HEK293 (cell line): ENCODE measurements around the gene LRRC34.

Source experiments
- CTCF ChIA-PET: fragments of 350-600 bp; formaldehyde crosslinking; extraction: SDS; loops from one replicate; lab custom pipeline; 2021; ENCODE audit warnings: antibody characterized with exemption; lab: Yijun Ruan, JAX
- POLR2A ChIA-PET: fragments of 300-600 bp; formaldehyde crosslinking; extraction: SDS; loops from one replicate; lab custom pipeline; 2020; ENCODE audit warnings: antibody characterized with exemption, inconsistent platforms; lab: Yijun Ruan, JAX
- H3K27ac ChIP-seq: fragments of 200-500 bp; sonication (Bioruptor generic); 2 replicates; pipeline ENCODE4 v1.5.1; 2014; ENCODE audit warnings: low read depth, low read length, control low read depth, inconsistent platforms; ENCODE audit errors: extremely low read depth
- H3K36me3 ChIP-seq, 2 experiments: fragments of 200-500 bp in 1 of 2; sonication (Bioruptor generic) in 1 of 2; 1 replicate in 1 of 2; 2 replicates in 1 of 2; pipeline ENCODE4 v1.5.1; 2014 to 2017; ENCODE audit warnings: inconsistent platforms in 2 of 2, low read length in 2 of 2; ENCODE audit not compliant: control insufficient read depth in 2 of 2, insufficient read depth in 1 of 2
- H3K4me1 ChIP-seq: fragments of 200-500 bp; sonication (Bioruptor generic); 2 replicates; pipeline ENCODE4 v1.5.1; 2014; ENCODE audit warnings: mild to moderate bottlenecking, low read length, inconsistent platforms; ENCODE audit not compliant: control insufficient read depth, insufficient read depth
- H3K4me3 ChIP-seq: 2 replicates; pipeline ENCODE4 v1.5.1; 2011; ENCODE audit warnings: low read depth, mild to moderate bottlenecking, control low read depth, low read length, moderate library complexity
- H3K9me3 ChIP-seq: fragments of 200-500 bp; sonication (Bioruptor generic); 2 replicates; pipeline ENCODE4 v1.5.1; 2014; ENCODE audit warnings: low read depth, low read length, inconsistent platforms; ENCODE audit not compliant: control insufficient read depth, insufficient read depth
- EGR2 ChIP-seq: fragments of 450-650 bp; formaldehyde crosslinking; IDR thresholded peaks from 2 replicates; pipeline ENCODE4 v1.5.1; 2016; ENCODE audit warnings: low read depth, missing biosample characterization, missing genetic modification characterization
- SCRT2 ChIP-seq: fragments of 450-650 bp; formaldehyde crosslinking; IDR thresholded peaks from 2 replicates; pipeline ENCODE4 v1.5.1; 2016; ENCODE audit warnings: missing biosample characterization, missing genetic modification characterization
- ZBTB17 ChIP-seq: fragments of 450-650 bp; formaldehyde crosslinking; IDR thresholded peaks from 2 replicates; pipeline ENCODE4 v1.5.1; 2016; ENCODE audit warnings: missing biosample characterization, missing genetic modification characterization
- ZNF155 ChIP-seq: fragments of 450-650 bp; formaldehyde crosslinking; IDR thresholded peaks from 2 replicates; pipeline ENCODE4 v1.5.1; 2016; ENCODE audit warnings: missing biosample characterization, missing genetic modification characterization
- ZNF24 ChIP-seq: fragments of 450-650 bp; formaldehyde crosslinking; IDR thresholded peaks from 2 replicates; pipeline ENCODE4 v1.5.1; 2016; ENCODE audit warnings: missing biosample characterization, missing genetic modification characterization
- ZNF433 ChIP-seq: fragments of 450-650 bp; formaldehyde crosslinking; IDR thresholded peaks from 2 replicates; pipeline ENCODE4 v1.5.1; 2016; ENCODE audit warnings: missing biosample characterization, missing genetic modification characterization, low read depth
- ZNF549 ChIP-seq: fragments of 450-650 bp; IDR thresholded peaks from 2 replicates; pipeline ENCODE4 v1.5.1; 2018; ENCODE audit warnings: missing biosample characterization, missing genetic modification characterization, mild to moderate bottlenecking, inconsistent platforms, moderate library complexity
- ZNF596 ChIP-seq: fragments of 450-650 bp; IDR thresholded peaks from 2 replicates; pipeline ENCODE4 v1.5.0; 2018; ENCODE audit warnings: missing biosample characterization, mild to moderate bottlenecking, missing genetic modification characterization, moderate library complexity
- ZNF654 ChIP-seq: fragments of 450-650 bp; formaldehyde crosslinking; IDR thresholded peaks from 2 replicates; pipeline ENCODE4 v1.5.1; 2016; ENCODE audit warnings: low read depth, missing biosample characterization, missing genetic modification characterization
- ZNF664 ChIP-seq: fragments of 450-650 bp; formaldehyde crosslinking; IDR thresholded peaks from 2 replicates; pipeline ENCODE4 v1.5.1; 2016; ENCODE audit warnings: missing biosample characterization, missing genetic modification characterization
- ZNF747 ChIP-seq: fragments of 450-650 bp; formaldehyde crosslinking; IDR thresholded peaks from 2 replicates; pipeline ENCODE4 v1.5.1; 2016; ENCODE audit warnings: missing biosample characterization, missing genetic modification characterization
- ZSCAN30 ChIP-seq: fragments of 450-650 bp; IDR thresholded peaks from 2 replicates; pipeline ENCODE4 v1.5.1; 2018; ENCODE audit warnings: missing biosample characterization, mild to moderate bottlenecking, missing genetic modification characterization, moderate library complexity
- TF ChIP-seq, protein P1 (sequence below): fragments of 450-650 bp; formaldehyde crosslinking; IDR thresholded peaks from 2 replicates; pipeline ENCODE4 v1.5.1; 2017; ENCODE audit warnings: missing biosample characterization, missing genetic modification characterization

Gene LRRC34

GRCh38 chr3:169744366-169745054, 68.2 kb downstream of the LRRC34 start:
- Histone ChIP-seq H3K9me3 (no peaks in the 10 kb centered on the region), H3K27ac (no peak overlapping the region), H3K36me3 (no peaks in the 10 kb centered on the region), H3K4me3 (no peak overlapping the region), H3K4me1 (no peaks in the 10 kb centered on the region)
- ChIA-PET POLR2A (interaction anchor here (1.0 kb wide), 1 partner anchor 19 kb away, joined by 3 read pairs; no protein-coding TSS in a partner anchor), CTCF (interaction anchor here (0.6 to 3.5 kb wide), 17 partner anchors 56 to 1320 kb away, joined by 3 to 14 read pairs (median 3); no protein-coding TSS in a partner anchor)
- TF ChIP-seq EGR2 (tag by site-specific recombination) (0 out of 2 replicates have a peak, but pooled peaks have one; percentile 21), ZNF155 (tag by site-specific recombination) (no peak), ZNF596 (no peak), SCRT2 (tag by site-specific recombination) (0 out of 2 replicates have a peak, but pooled peaks have one; percentile 26), ZSCAN30 (tag by site-specific recombination) (0 out of 2 replicates have a peak, but pooled peaks have one; percentile 52), ZNF747 (tag by site-specific recombination) (no peak), ZNF664 (tag by site-specific recombination) (no peak), ZNF24 (tag by site-specific recombination) (no peak), ZBTB17 (tag by site-specific recombination) (0 out of 2 replicates have a peak, but pooled peaks have one; percentile 45), ZNF433 (tag by site-specific recombination) (no peak), ZNF654 (peak; percentile 86), ZNF549 (tag by site-specific recombination) (no peak)
- TF ChIP-seq, protein P1, sequence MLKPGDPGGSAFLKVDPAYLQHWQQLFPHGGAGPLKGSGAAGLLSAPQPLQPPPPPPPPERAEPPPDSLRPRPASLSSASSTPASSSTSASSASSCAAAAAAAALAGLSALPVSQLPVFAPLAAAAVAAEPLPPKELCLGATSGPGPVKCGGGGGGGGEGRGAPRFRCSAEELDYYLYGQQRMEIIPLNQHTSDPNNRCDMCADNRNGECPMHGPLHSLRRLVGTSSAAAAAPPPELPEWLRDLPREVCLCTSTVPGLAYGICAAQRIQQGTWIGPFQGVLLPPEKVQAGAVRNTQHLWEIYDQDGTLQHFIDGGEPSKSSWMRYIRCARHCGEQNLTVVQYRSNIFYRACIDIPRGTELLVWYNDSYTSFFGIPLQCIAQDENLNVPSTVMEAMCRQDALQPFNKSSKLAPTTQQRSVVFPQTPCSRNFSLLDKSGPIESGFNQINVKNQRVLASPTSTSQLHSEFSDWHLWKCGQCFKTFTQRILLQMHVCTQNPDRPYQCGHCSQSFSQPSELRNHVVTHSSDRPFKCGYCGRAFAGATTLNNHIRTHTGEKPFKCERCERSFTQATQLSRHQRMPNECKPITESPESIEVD (tag by site-specific recombination), result peak; percentile 82
